ENCODE data around the gene INSM1.
A peak's percentile ranks its signal among the peaks of the same experiment; 100 is the strongest.

Gene INSM1

GRCh38 chr20:20371083-20371482 is 3.2 kb downstream of the INSM1 start:
- no peak for DNase-seq (ENCODE audit: low read depth)
- H3K4me3 ChIP-seq (ENCODE audit: control insufficient read depth, low read depth, low read length), result no peak overlapping the region
- no peak for TF ChIP-seq CTCF (IDR thresholded peaks at IDR 0.05; ENCODE audit: control insufficient read depth, insufficient read depth, low read depth, low read length, missing control alignments)

GRCh38 chr20:20371681-20372080 is 3.8 kb downstream of the INSM1 start:
- H3K4me3 ChIP-seq (ENCODE audit: control insufficient read depth, low read depth, low read length), result no peak overlapping the region
- no peak for DNase-seq (ENCODE audit: low read depth)
- no peak for TF ChIP-seq CTCF (IDR thresholded peaks at IDR 0.05; ENCODE audit: control insufficient read depth, insufficient read depth, low read depth, low read length, missing control alignments)

- H3K4me3 ChIP-seq (ENCODE audit: control insufficient read depth, low read depth, low read length), result no peak overlapping the region
- no peak for TF ChIP-seq CTCF (IDR thresholded peaks at IDR 0.05; ENCODE audit: control insufficient read depth, insufficient read depth, low read depth, low read length, missing control alignments)
- DNase-seq (ENCODE audit: low read depth), result peak; percentile 66
These were observed 5.2 kb downstream of the INSM1 start for GRCh38 chr20:20373091-20373571.

GRCh38 chr20:20375862-20376261 is 8.0 kb downstream of the INSM1 start:
- no peak for TF ChIP-seq CTCF (IDR thresholded peaks at IDR 0.05; ENCODE audit: control insufficient read depth, insufficient read depth, low read depth, low read length, missing control alignments)
- DNase-seq (ENCODE audit: low read depth), result no peak
- H3K4me3 ChIP-seq (ENCODE audit: control insufficient read depth, low read depth, low read length), result no peak overlapping the region

GRCh38 chr20:20386192-20386591 is 18.3 kb downstream of the INSM1 start:
- no peak overlapping the region for H3K4me3 ChIP-seq (ENCODE audit: control insufficient read depth, low read depth, low read length)
- DNase-seq (ENCODE audit: low read depth), result no peak
- TF ChIP-seq CTCF (IDR thresholded peaks at IDR 0.05; ENCODE audit: control insufficient read depth, insufficient read depth, low read depth, low read length, missing control alignments), result no peak

GRCh38 chr20:20390393-20390792 is 22.5 kb downstream of the INSM1 start:
- DNase-seq (ENCODE audit: low read depth), result no peak
- H3K4me3 ChIP-seq (ENCODE audit: control insufficient read depth, low read depth, low read length), result no peak overlapping the region
- TF ChIP-seq CTCF (IDR thresholded peaks at IDR 0.05; ENCODE audit: control insufficient read depth, insufficient read depth, low read depth, low read length, missing control alignments), result no peak

GRCh38 chr20:20391115-20391514 is 23.2 kb downstream of the INSM1 start:
- TF ChIP-seq CTCF (IDR thresholded peaks at IDR 0.05; ENCODE audit: control insufficient read depth, insufficient read depth, low read depth, low read length, missing control alignments), result no peak
- DNase-seq (ENCODE audit: low read depth), result no peak
- no peak overlapping the region for H3K4me3 ChIP-seq (ENCODE audit: control insufficient read depth, low read depth, low read length)

Data from AG09309 (cell line).